ENCODE results near the gene OLIG2. TPM values are rescaled to one million over a fixed set of nuclear protein-coding genes. Genes with fewer than 3 reads are reported as not detected.

Gene OLIG2
- total and polyA plus RNA-seq, 2 of the 4 experiments (the other 2 are of a cell fraction), result not detected

DNA sequence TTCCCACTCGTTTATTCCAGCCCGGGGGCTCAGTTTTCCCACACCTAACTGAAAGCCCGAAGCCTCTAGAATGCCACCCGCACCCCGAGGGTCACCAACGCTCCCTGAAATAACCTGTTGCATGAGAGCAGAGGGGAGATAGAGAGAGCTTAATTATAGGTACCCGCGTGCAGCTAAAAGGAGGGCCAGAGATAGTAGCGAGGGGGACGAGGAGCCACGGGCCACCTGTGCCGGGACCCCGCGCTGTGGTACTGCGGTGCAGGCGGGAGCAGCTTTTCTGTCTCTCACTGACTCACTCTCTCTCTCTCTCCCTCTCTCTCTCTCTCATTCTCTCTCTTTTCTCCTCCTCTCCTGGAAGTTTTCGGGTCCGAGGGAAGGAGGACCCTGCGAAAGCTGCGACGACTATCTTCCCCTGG, 716 bp downstream of the OLIG2 start:
- H3K27me3 ChIP-seq (ENCODE audit: control insufficient read depth, insufficient read depth, low read length), result peaks cover 99% of the 10 kb centered on the region
- no TSS peak for BruUV-seq (replicated peaks)
- no peak overlapping the region for H3K23ac ChIP-seq (ENCODE audit: low read depth, low read length)

More for the DNA sequence above, 716 bp downstream of the OLIG2 start:
- CTCF ChIA-PET, result no interaction called here
- H3K4me2 ChIP-seq (ENCODE audit: low read depth, low read length), result no peak overlapping the region
- H2AFZ ChIP-seq (replicated peaks; ENCODE audit: low read length, poor library complexity), result peak overlapping the region; percentile 14
- no peak overlapping the region for H3K56ac ChIP-seq (ENCODE audit: extremely low read depth, insufficient read depth, low read length)
- no peak overlapping the region for H4K5ac ChIP-seq (ENCODE audit: low read depth, low read length)
- H4K8ac ChIP-seq (ENCODE audit: low read depth in 2 of 2, low read length in 2 of 2), result no peak overlapping the region
- no peak overlapping the region for H3K4ac ChIP-seq (ENCODE audit: low read depth, low read length)
- H2BK5ac ChIP-seq (ENCODE audit: low read depth, low read length, poor library complexity, severe bottlenecking), result no peak overlapping the region
- DNase-seq, result no peak
- H3K9me3 ChIP-seq (ENCODE audit: control insufficient read depth, insufficient read depth, low read length), result peaks cover 10% of the 10 kb centered on the region
- H3K14ac ChIP-seq (replicated peaks; ENCODE audit: low read depth, low read length), result no peak overlapping the region
- no peak overlapping the region for H3K27ac ChIP-seq (ENCODE audit: insufficient read depth, low read length)
- H2BK120ac ChIP-seq (ENCODE audit: low read depth, low read length), result no peak overlapping the region
- no peak overlapping the region for H2BK20ac ChIP-seq (ENCODE audit: low read depth, low read length)
- ATAC-seq (ENCODE audit: low read depth), result no peak
- no peak overlapping the region for H3K9ac ChIP-seq (ENCODE audit: low read depth, low read length)
- H2AK5ac ChIP-seq (ENCODE audit: low read depth, low read length), result no peak overlapping the region
- H3K36me3 ChIP-seq (ENCODE audit: control insufficient read depth, insufficient read depth, low read length), result no peaks in the 10 kb centered on the region
- H3K4me3 ChIP-seq (ENCODE audit: insufficient read depth, low read depth, low read length), result no peak overlapping the region
- intact Hi-C loops (cut with micrococcal nuclease) (no loop called here), in situ Hi-C loops (cut with MboI; ENCODE audit: low sequenced_read_pairs) (no loop called here), dilution Hi-C loops (cut with HindIII; ENCODE audit: low sequenced_read_pairs, unreplicated experiment) (no loop called here)
- H3K9me1 ChIP-seq (ENCODE audit: insufficient read depth, low read length), result no peaks in the 10 kb centered on the region
- peaks cover 3% of the 10 kb centered on the region; the same call in 1 of the 2 replicates for H4K20me1 ChIP-seq (ENCODE audit: insufficient read depth, low read length)
- H2BK15ac ChIP-seq (ENCODE audit: low read depth, low read length), result no peak overlapping the region
- TF ChIP-seq NFE2L2 (IDR thresholded peaks at IDR 0.05; ENCODE audit: low read depth, low read length), result no peak
- TF ChIP-seq, protein P1, sequence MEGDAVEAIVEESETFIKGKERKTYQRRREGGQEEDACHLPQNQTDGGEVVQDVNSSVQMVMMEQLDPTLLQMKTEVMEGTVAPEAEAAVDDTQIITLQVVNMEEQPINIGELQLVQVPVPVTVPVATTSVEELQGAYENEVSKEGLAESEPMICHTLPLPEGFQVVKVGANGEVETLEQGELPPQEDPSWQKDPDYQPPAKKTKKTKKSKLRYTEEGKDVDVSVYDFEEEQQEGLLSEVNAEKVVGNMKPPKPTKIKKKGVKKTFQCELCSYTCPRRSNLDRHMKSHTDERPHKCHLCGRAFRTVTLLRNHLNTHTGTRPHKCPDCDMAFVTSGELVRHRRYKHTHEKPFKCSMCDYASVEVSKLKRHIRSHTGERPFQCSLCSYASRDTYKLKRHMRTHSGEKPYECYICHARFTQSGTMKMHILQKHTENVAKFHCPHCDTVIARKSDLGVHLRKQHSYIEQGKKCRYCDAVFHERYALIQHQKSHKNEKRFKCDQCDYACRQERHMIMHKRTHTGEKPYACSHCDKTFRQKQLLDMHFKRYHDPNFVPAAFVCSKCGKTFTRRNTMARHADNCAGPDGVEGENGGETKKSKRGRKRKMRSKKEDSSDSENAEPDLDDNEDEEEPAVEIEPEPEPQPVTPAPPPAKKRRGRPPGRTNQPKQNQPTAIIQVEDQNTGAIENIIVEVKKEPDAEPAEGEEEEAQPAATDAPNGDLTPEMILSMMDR (conservative IDR thresholded peaks at IDR 0.05; ENCODE audit: low read depth, low read length), result no peak
- TF ChIP-seq MXI1 (IDR thresholded peaks at IDR 0.05; ENCODE audit: borderline replicate concordance, low read depth, low read length), result no peak
- no peak for TF ChIP-seq FOS (IDR thresholded peaks at IDR 0.05; ENCODE audit: low read depth, low read length)
- no peak for TF ChIP-seq SMC3 (IDR thresholded peaks at IDR 0.05; ENCODE audit: low read depth, low read length)
- TF ChIP-seq MAZ (IDR thresholded peaks at IDR 0.05; ENCODE audit: borderline replicate concordance, low read depth, low read length), result no peak
- no peak for TF ChIP-seq MAFK (IDR thresholded peaks at IDR 0.05; ENCODE audit: low read depth, low read length)
- TF ChIP-seq CHD1 (IDR thresholded peaks at IDR 0.05; ENCODE audit: low read depth, low read length), result no peak
- TF ChIP-seq, protein P2, sequence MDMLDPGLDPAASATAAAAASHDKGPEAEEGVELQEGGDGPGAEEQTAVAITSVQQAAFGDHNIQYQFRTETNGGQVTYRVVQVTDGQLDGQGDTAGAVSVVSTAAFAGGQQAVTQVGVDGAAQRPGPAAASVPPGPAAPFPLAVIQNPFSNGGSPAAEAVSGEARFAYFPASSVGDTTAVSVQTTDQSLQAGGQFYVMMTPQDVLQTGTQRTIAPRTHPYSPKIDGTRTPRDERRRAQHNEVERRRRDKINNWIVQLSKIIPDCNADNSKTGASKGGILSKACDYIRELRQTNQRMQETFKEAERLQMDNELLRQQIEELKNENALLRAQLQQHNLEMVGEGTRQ (IDR thresholded peaks at IDR 0.05; ENCODE audit: low read depth, low read length), result no peak
- no peak for TF ChIP-seq BHLHE40 (IDR thresholded peaks at IDR 0.05; ENCODE audit: low read depth, low read length)
- no peak for TF ChIP-seq RCOR1 (IDR thresholded peaks at IDR 0.05; ENCODE audit: insufficient replicate concordance, low read length)
- TF ChIP-seq CEBPB (IDR thresholded peaks at IDR 0.05; ENCODE audit: low read depth, low read length), result no peak
- TF ChIP-seq, protein P3, sequence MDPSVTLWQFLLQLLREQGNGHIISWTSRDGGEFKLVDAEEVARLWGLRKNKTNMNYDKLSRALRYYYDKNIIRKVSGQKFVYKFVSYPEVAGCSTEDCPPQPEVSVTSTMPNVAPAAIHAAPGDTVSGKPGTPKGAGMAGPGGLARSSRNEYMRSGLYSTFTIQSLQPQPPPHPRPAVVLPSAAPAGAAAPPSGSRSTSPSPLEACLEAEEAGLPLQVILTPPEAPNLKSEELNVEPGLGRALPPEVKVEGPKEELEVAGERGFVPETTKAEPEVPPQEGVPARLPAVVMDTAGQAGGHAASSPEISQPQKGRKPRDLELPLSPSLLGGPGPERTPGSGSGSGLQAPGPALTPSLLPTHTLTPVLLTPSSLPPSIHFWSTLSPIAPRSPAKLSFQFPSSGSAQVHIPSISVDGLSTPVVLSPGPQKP (IDR thresholded peaks at IDR 0.05; ENCODE audit: borderline replicate concordance, low read depth, low read length), result no peak
- no peak for TF ChIP-seq RFX5 (IDR thresholded peaks at IDR 0.05; ENCODE audit: low read depth, low read length)
- no peak overlapping the region for H3K18ac ChIP-seq (ENCODE audit: low read depth, low read length)
- no peak overlapping the region for H2AK9ac ChIP-seq (replicated peaks; ENCODE audit: low read depth, low read length, poor library complexity)
- no peaks in the 10 kb centered on the region for H3K79me1 ChIP-seq (ENCODE audit: low read depth in 1 of 2, low read length in 2 of 2)
- H4K91ac ChIP-seq (ENCODE audit: insufficient read depth, low read depth, low read length), result no peak overlapping the region
- H3K4me1 ChIP-seq (ENCODE audit: control insufficient read depth, insufficient read depth, low read length), result no peaks in the 10 kb centered on the region
- WGBS, 2 experiments (ENCODE audit: extremely low coverage in 2 of 2, insufficient read length in 1 of 2), result 0% methylated on average over 1 of the region's 21 CpGs; no CpG with 5 or more reads in 1 of the 2 experiments
- POLR2A ChIA-PET (ENCODE audit: unreplicated experiment), result no interaction called here
